Neutrophil (primary cell): Measurements from ENCODE around the gene CDC25B.

Source experiments
- H3K27ac ChIP-seq: fragments of 200-600 bp; sonication (generic); 2 replicates; pipeline ENCODE4 v1.5.1; 2016; ENCODE audit warnings: mild to moderate bottlenecking, moderate library complexity
- H3K27me3 ChIP-seq: fragments of 200-600 bp; sonication (generic); 2 replicates; pipeline ENCODE4 v1.6.0; 2016; ENCODE audit warnings: mild to moderate bottlenecking
- H3K36me3 ChIP-seq: fragments of 200-600 bp; sonication (generic); 2 replicates; pipeline ENCODE4 v1.5.1; 2017
- H3K4me1 ChIP-seq, 2 experiments: fragments of 200-600 bp in 1 of 2; sonication (generic) in 1 of 2; 1 replicate in 1 of 2; 2 replicates in 1 of 2; pipeline versions ENCODE4 v1.5.1 to v1.6.1; 2013 to 2016; ENCODE audit warnings: low read depth in 1 of 2, low read length in 1 of 2, mild to moderate bottlenecking in 1 of 2, moderate library complexity in 1 of 2; ENCODE audit not compliant: control insufficient read depth in 1 of 2, insufficient read depth in 1 of 2
- H3K4me3 ChIP-seq, 2 experiments: fragments of 200-600 bp in 1 of 2; sonication (generic) in 1 of 2; 1 replicate in 1 of 2; 2 replicates in 1 of 2; pipeline ENCODE4 v1.5.1; 2013 to 2016; ENCODE audit warnings: low read depth in 1 of 2, low read length in 1 of 2, mild to moderate bottlenecking in 1 of 2, moderate library complexity in 1 of 2
- H3K9me3 ChIP-seq: fragments of 200-600 bp; sonication (generic); 2 replicates; pipeline ENCODE4 v1.5.1; 2016
- CTCF ChIP-seq: fragments of 200-600 bp; sonication (generic); IDR thresholded peaks from 2 replicates; pipeline ENCODE4 v1.5.1; 2016; ENCODE audit warnings: antibody characterized with exemption

The CDC25B gene

GRCh38 chr20:3812975-3813847, 17.1 kb downstream of the CDC25B start:
- Histone ChIP-seq H3K4me3 (no peak overlapping the region), H3K9me3 (no peaks in the 10 kb centered on the region), H3K27ac (no peak overlapping the region), H3K4me1 (peaks cover 9 to 11% of the 10 kb centered on the region in 2 experiments), H3K36me3 (no peaks in the 10 kb centered on the region), H3K27me3 (peaks cover 23% of the 10 kb centered on the region)
- TF ChIP-seq CTCF = no peak

- TF ChIP-seq CTCF = no peak
- H3K9me3 ChIP-seq = no peaks in the 10 kb centered on the region
- peaks cover 9 to 11% of the 10 kb centered on the region in 2 experiments for H3K4me1 ChIP-seq
- no peak overlapping the region for H3K4me3 ChIP-seq
- H3K27ac ChIP-seq = no peak overlapping the region
- H3K36me3 ChIP-seq = no peaks in the 10 kb centered on the region
- H3K27me3 ChIP-seq = peaks cover 23% of the 10 kb centered on the region
Measured at GRCh38 chr20:3813848-3814581, 17.9 kb downstream of the CDC25B start.

GRCh38 chr20:3814928-3815495, 18.9 kb downstream of the CDC25B start:
- H3K27me3 ChIP-seq = peaks cover 23% of the 10 kb centered on the region
- peaks cover 16 to 18% of the 10 kb centered on the region in 2 experiments for H3K4me1 ChIP-seq
- no peaks in the 10 kb centered on the region for H3K36me3 ChIP-seq
- no peaks in the 10 kb centered on the region for H3K9me3 ChIP-seq
- TF ChIP-seq CTCF = no peak
- no peak overlapping the region for H3K27ac ChIP-seq
- no peak overlapping the region for H3K4me3 ChIP-seq

- H3K27me3 ChIP-seq = peaks cover 19% of the 10 kb centered on the region
- H3K9me3 ChIP-seq = no peaks in the 10 kb centered on the region
- peaks cover 18 to 19% of the 10 kb centered on the region in 2 experiments for H3K4me1 ChIP-seq
- no peaks in the 10 kb centered on the region for H3K36me3 ChIP-seq
- TF ChIP-seq CTCF = no peak
- H3K4me3 ChIP-seq = no peak overlapping the region
- no peak overlapping the region for H3K27ac ChIP-seq
Measured at GRCh38 chr20:3815703-3816315, 19.7 kb downstream of the CDC25B start.
